ENCODE measurements around the gene COL8A2.

Gene COL8A2

DNA sequence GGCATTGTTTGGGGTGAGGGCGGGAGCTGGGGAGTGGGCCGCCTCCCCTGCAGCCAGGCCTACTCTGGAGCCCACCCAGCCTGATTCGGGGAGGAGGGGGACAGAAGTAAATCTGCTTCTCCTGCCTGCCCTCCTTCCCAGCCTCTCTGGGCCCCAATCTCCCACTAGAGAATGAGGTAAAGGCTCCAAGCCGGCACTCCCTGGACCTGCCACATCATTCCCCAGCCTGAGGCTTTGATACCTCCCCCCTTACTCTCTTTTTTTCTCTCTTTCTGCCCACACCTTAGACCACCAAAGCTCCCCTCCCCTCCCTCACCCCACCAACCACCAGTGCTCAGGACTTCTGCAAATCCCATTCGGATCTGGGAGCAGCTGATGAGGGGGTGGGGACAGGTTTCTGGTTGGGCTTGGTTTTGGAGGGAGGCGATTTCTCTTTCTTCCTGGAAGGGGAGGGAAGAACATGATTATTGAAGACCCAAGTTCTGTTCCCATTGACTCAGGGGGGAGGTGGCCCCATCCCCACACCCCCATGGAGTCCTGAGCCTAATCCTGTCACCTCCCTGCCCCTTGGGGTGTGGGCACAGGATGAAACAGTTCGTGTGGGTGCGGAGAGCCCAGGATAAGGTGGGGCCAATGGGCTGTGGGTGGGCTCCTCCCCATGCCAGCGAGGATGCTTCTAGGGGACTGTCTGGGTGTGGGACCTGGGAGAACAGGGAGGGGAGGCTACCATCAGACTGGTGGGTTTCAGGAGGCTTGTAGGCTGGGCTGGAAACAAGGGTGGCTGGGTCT lies 32.3 kb upstream of the COL8A2 start:
- no peak for DNase-seq (ENCODE audit: low spot score)
- TF ChIP-seq CTCF (IDR thresholded peaks at IDR 0.05): no peak
- H3K4me3 ChIP-seq: peak overlapping the region; percentile 99
- H3K27ac ChIP-seq: peak overlapping the region; percentile 97 to 99

DNA sequence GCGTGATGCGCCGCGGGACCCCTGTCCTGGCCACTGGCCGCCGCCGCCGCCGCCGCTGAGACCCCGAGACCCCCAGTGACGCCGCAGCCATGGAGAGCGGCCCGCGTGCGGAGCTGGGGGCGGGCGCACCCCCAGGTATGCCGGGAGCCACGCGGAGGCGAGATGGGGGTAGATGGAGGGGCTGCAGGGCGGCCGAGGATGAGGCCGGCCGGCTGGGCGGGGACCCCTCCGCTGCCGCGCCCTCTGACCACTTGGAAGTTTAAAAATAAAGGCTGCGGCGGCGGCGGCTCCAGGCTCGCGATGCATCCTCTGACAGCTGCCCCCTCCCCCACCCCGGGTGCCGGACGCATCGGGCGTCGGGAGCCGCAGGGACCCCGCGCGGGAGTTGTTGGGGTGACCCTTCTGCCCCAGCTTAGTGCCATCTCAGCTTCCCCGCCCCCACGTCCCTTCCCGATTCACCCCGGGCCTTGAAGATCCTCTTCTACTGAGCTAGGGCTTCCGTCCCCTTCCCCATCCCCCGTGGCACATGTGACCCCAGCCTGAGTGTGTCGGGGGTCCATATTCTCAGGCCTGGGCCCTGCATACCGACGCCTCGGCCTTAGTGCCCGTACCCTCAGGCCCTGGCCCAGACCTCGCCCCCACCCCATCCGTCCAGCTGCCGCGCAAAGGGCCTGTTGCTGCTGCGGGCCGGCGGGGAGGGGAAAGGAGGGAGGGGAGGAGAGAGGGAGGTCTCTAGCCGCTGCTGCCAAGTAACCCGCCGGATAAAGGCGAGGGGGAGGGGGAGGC lies 31.5 kb upstream of the COL8A2 start:
- no peak for TF ChIP-seq CTCF (IDR thresholded peaks at IDR 0.05)
- H3K27ac ChIP-seq: peak overlapping the region; percentile 97 to 99
- peak; percentile 84 for DNase-seq (ENCODE audit: low spot score)
- H3K4me3 ChIP-seq: peak overlapping the region; percentile 99

- DNase-seq (ENCODE audit: low spot score): peak; percentile 94
- Histone ChIP-seq H3K27ac (peak within 1 kb of the TSS; percentile 97 to 99), H3K4me3 (peak within 1 kb of the TSS; percentile 99)
- no peak for TF ChIP-seq CTCF (IDR thresholded peaks at IDR 0.05)
These were observed 30.6 kb upstream of the COL8A2 start, which contains the start of gene MAP7D1 for GRCh38 chr1:36155408-36156328. MAP7D1 (plus strand) TSS chr1:36156160; CDS start chr1:36156418, 258 bp downstream.

GRCh38 chr1:36154765-36155407 lies 29.9 kb upstream of the COL8A2 start:
- TF ChIP-seq CTCF (IDR thresholded peaks at IDR 0.05): no peak
- Histone ChIP-seq H3K27ac (peak overlapping the region; percentile 97 to 99), H3K4me3 (peak overlapping the region; percentile 99)
- DNase-seq (ENCODE audit: low spot score): no peak

- H3K27ac ChIP-seq: peak overlapping the region; percentile 97 to 99
- H3K4me3 ChIP-seq: no peak overlapping the region
- DNase-seq (ENCODE audit: low spot score): no peak
- TF ChIP-seq CTCF (IDR thresholded peaks at IDR 0.05): no peak
These were observed 29.3 kb upstream of the COL8A2 start for GRCh38 chr1:36154335-36154734.

DNA sequence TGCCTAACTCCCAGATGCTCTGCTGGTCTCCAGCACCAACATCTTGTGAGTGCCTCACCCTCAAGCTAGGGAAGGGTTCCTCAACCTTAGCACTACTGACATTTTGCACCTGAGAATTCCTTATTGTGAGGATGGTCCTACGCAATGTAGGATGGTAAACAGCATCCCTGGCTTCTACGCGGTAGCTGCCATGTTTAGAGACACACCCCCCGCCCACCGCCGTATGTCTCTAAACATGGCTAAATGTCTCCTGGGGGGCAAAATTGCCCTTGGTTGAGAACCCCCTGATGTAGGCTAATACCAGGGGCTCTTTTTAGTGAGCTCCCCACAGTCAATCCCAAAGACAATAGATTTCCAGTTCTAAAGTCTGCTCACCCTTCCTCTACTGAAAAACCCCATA lies 28.5 kb upstream of the COL8A2 start:
- no peak overlapping the region for H3K4me3 ChIP-seq
- DNase-seq (ENCODE audit: low spot score): no peak
- no peak for TF ChIP-seq CTCF (IDR thresholded peaks at IDR 0.05)
- H3K27ac ChIP-seq: peak overlapping the region in 1 of 2 donors; percentile 44

All from coronary artery (tissue), 2 donors.